Cardiac fibroblast (primary cell): ENCODE measurements around the gene CEP131.
A peak's percentile ranks its signal among the peaks of the same experiment; 100 is the strongest.

Source experiments
- DNase-seq, 2 donors: peaks; one replicate each; pipeline versions ENCODE4 v3.0.0 to v3.0.0-alpha.2; 2010; ENCODE audit warnings: low read depth in 2 of 2
- H3K4me3 ChIP-seq, 2 donors: replicated peaks in 1 of 2; 1 replicate in 1 of 2; 2 replicates in 1 of 2; pipeline ENCODE4 v1.5.1; 2011; ENCODE audit warnings: low read depth in 2 of 2, low read length in 2 of 2, mild to moderate bottlenecking in 2 of 2, moderate library complexity in 1 of 2
- CTCF ChIP-seq: IDR thresholded peaks from one replicate; pipeline ENCODE4 v1.5.1; 2011; ENCODE audit warnings: low read depth, mild to moderate bottlenecking, low read length, inconsistent platforms

CEP131 gene

DNA sequence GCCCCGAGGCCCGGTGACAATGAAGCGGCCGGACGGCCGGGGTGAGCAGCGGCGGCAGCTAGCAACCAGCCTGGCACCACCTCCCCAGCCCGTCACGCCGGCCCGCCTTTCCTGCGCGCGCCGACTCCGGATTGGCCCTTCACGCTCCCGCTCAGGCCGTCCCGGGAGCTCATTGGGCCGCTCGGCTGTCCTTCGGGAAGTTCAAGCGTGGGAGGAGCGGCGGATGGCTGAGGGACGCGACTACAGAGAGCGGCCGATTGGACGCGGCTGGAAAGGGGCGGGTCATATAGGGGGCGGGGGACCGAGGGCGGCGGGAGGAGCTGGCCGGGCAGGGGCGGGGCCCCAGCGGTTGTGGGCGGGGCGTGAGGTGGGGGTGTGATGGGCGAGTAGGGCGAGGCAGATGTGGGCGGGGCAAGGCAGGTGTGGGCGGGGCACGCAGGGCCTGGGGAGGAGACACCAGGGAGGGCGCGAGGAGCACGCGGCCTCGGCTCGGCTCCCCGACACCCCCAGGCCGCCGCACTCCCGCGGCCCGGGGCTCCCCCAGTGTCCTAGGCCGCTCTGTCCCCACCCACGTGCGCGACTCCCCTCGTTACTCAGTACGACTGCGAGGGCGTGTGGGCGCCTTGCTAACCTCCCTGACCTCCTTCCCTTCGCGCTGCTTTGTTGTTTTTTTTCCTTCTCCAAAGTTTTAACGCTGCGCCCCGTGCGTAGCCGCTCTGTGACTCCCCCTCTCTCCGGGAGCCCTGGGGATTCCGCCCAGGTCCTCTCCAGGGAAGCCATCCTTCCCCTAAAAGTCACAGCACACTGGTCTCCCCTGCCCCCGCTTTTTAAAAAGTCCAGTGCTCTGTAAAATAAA lies at the start of gene CEP131:
Gene CEP131 (minus strand): TSS at position 60 of the 856 bp plus-strand sequence. CDS start 2,909 bp downstream, outside the sequence.
- peak; percentile 99 for DNase-seq
- peak within 1 kb of the TSS; percentile 76 to 84 for H3K4me3 ChIP-seq
- TF ChIP-seq CTCF: no peak

- no peak for TF ChIP-seq CTCF
- no peak overlapping the region for H3K4me3 ChIP-seq
- no peak for DNase-seq
Measured at GRCh38 chr17:81271226-81271625, 48.5 kb upstream of the CEP131 start.

- no peak for TF ChIP-seq CTCF
- no peak overlapping the region for H3K4me3 ChIP-seq
Measured at GRCh38 chr17:81270279-81270678, 47.5 kb upstream of the CEP131 start.

DNA sequence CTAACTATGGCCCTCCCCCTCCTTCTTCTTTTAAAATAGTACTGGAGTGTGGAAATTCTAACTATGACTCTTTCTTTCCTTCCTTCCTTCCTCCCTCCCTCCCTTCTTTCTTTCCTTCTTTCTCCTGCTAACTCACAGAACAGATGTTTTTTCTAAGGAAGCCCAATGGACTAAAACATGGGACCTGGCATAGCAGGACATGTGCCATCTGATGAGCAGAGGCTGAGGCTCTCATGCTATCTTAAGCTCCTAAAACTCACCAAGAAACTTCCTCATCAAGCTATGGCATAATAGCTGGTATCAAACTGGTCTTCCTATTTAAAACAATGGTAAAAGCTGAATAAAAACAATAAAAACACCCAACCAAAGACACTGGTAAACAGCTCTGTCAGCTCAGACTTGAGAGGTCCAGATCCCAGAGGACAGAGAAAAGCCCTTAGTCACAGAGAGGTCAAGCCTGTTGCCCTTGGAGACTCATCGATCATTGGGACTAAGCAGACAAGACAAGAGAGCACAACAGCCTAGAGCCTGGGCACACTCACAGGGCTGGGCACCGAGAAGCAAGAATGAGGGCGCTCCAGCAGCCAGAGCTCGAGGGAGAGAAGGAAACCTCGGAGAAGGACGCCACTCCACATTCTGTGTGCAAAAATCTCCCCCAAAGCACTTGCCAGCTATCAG lies 44.8 kb upstream of the CEP131 start:
- H3K4me3 ChIP-seq: no peak overlapping the region
- no peak for TF ChIP-seq CTCF
- DNase-seq: no peak

More at GRCh38 chr17:81270279-81270678, 47.5 kb upstream of the CEP131 start:
- no peak for DNase-seq

GRCh38 chr17:81265576-81265975 lies 42.8 kb upstream of the CEP131 start:
- H3K4me3 ChIP-seq: no peak overlapping the region
- TF ChIP-seq CTCF: no peak
- no peak for DNase-seq

GRCh38 chr17:81264640-81265039 lies 41.9 kb upstream of the CEP131 start:
- no peak for DNase-seq
- no peak overlapping the region for H3K4me3 ChIP-seq

More at GRCh38 chr17:81264640-81265039, 41.9 kb upstream of the CEP131 start:
- TF ChIP-seq CTCF: no peak
